ENCODE measurements around the gene ENOPH1.

ENOPH1 gene

DNA sequence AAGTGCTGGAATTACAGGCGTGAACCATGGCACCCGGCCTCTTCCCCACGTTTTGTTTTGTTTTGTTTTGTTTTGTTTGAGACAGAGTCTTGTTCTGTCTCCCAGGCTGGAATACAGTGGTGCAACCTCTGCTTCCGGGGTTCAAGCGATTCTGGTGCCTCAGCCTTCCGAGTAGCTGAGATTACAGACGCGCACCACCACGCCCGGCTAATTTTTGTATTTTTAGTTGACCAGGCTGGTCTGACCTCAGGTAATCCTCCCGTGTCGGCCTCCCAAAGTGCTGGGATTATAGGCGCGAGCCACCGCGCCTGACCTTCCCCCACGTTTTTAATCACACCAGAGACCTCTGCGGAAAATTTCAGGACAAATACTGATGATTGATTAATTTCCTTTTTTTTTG is 2.2 kb downstream of the ENOPH1 start:
- ChIA-PET POLR2A (interaction anchor here (1.4 kb wide), 1 partner anchor 851 kb away, joined by 3 read pairs; the partner anchor contains the start of gene COQ2), CTCF (no interaction called here)
- DNase-seq (ENCODE audit: extremely low spot score): no peak
- TF ChIP-seq L3MBTL2 (conservative IDR thresholded peaks at IDR 0.05) (no peak), ZNF384 (IDR thresholded peaks at IDR 0.05) (no peak), ELF4 (IDR thresholded peaks at IDR 0.05) (no peak), TARDBP (IDR thresholded peaks at IDR 0.05) (no peak), FOXM1 (IDR thresholded peaks at IDR 0.05; ENCODE audit: borderline replicate concordance) (no peak), BHLHE40 (IDR thresholded peaks at IDR 0.05; ENCODE audit: borderline replicate concordance) (no peak), FOXK2 (IDR thresholded peaks at IDR 0.05) (no peak), LEF1 (IDR thresholded peaks at IDR 0.05; ENCODE audit: borderline replicate concordance) (no peak), FOXA1 (IDR thresholded peaks at IDR 0.05) (no peak), SP1 (IDR thresholded peaks at IDR 0.05) (no peak), NFRKB (IDR thresholded peaks at IDR 0.05) (no peak), SUZ12 (IDR thresholded peaks at IDR 0.05) (no peak), HDGF (IDR thresholded peaks at IDR 0.05; ENCODE audit: borderline replicate concordance) (no peak), ARNT (IDR thresholded peaks at IDR 0.05) (no peak), CTBP1 (IDR thresholded peaks at IDR 0.05; ENCODE audit: borderline replicate concordance) (no peak)
- TF ChIP-seq, protein P1, sequence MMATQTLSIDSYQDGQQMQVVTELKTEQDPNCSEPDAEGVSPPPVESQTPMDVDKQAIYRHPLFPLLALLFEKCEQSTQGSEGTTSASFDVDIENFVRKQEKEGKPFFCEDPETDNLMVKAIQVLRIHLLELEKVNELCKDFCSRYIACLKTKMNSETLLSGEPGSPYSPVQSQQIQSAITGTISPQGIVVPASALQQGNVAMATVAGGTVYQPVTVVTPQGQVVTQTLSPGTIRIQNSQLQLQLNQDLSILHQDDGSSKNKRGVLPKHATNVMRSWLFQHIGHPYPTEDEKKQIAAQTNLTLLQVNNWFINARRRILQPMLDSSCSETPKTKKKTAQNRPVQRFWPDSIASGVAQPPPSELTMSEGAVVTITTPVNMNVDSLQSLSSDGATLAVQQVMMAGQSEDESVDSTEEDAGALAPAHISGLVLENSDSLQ (IDR thresholded peaks at IDR 0.05): no peak

- TF ChIP-seq FOXM1 (IDR thresholded peaks at IDR 0.05; ENCODE audit: borderline replicate concordance) (no peak), SUZ12 (IDR thresholded peaks at IDR 0.05) (no peak), ARNT (IDR thresholded peaks at IDR 0.05) (no peak), L3MBTL2 (conservative IDR thresholded peaks at IDR 0.05) (no peak), SP1 (IDR thresholded peaks at IDR 0.05) (no peak), BHLHE40 (IDR thresholded peaks at IDR 0.05; ENCODE audit: borderline replicate concordance) (no peak), FOXA1 (IDR thresholded peaks at IDR 0.05) (no peak), ELF4 (IDR thresholded peaks at IDR 0.05) (no peak), HDGF (IDR thresholded peaks at IDR 0.05; ENCODE audit: borderline replicate concordance) (no peak), ZNF384 (IDR thresholded peaks at IDR 0.05) (no peak), LEF1 (IDR thresholded peaks at IDR 0.05; ENCODE audit: borderline replicate concordance) (no peak), CTBP1 (IDR thresholded peaks at IDR 0.05; ENCODE audit: borderline replicate concordance) (no peak), NFRKB (IDR thresholded peaks at IDR 0.05) (no peak), FOXK2 (IDR thresholded peaks at IDR 0.05) (no peak), TARDBP (IDR thresholded peaks at IDR 0.05) (no peak)
- TF ChIP-seq, protein P1 (IDR thresholded peaks at IDR 0.05): no peak
- DNase-seq (ENCODE audit: extremely low spot score): no peak
- CTCF ChIA-PET: no interaction called here
- POLR2A ChIA-PET: no interaction called here
These were observed 3.4 kb downstream of the ENOPH1 start for GRCh38 chr4:82433791-82434190.

GRCh38 chr4:82434949-82435348 is 4.6 kb downstream of the ENOPH1 start:
- ChIA-PET CTCF (interaction anchor here (0.6 kb wide), 1 partner anchor 299 kb away, joined by 5 read pairs; no protein-coding TSS in a partner anchor), POLR2A (no interaction called here)
- TF ChIP-seq LEF1 (IDR thresholded peaks at IDR 0.05; ENCODE audit: borderline replicate concordance): no peak
- no peak for TF ChIP-seq FOXM1 (IDR thresholded peaks at IDR 0.05; ENCODE audit: borderline replicate concordance)
- no peak for TF ChIP-seq L3MBTL2 (conservative IDR thresholded peaks at IDR 0.05)
- TF ChIP-seq FOXA1 (IDR thresholded peaks at IDR 0.05): no peak
- no peak for TF ChIP-seq SUZ12 (IDR thresholded peaks at IDR 0.05)
- no peak for TF ChIP-seq CTBP1 (IDR thresholded peaks at IDR 0.05; ENCODE audit: borderline replicate concordance)
- no peak for TF ChIP-seq TARDBP (IDR thresholded peaks at IDR 0.05)
- TF ChIP-seq ARNT (IDR thresholded peaks at IDR 0.05): no peak
- TF ChIP-seq, protein P1 (IDR thresholded peaks at IDR 0.05): no peak
- TF ChIP-seq BHLHE40 (IDR thresholded peaks at IDR 0.05; ENCODE audit: borderline replicate concordance): no peak
- TF ChIP-seq NFRKB (IDR thresholded peaks at IDR 0.05): no peak
- TF ChIP-seq ZNF384 (IDR thresholded peaks at IDR 0.05): no peak
- TF ChIP-seq FOXK2 (IDR thresholded peaks at IDR 0.05): no peak
- no peak for TF ChIP-seq SP1 (IDR thresholded peaks at IDR 0.05)
- no peak for DNase-seq (ENCODE audit: extremely low spot score)

GRCh38 chr4:82436130-82436529 is 5.7 kb downstream of the ENOPH1 start:
- ChIA-PET CTCF (no interaction called here), POLR2A (no interaction called here)
- no peak for DNase-seq (ENCODE audit: extremely low spot score)
- TF ChIP-seq CTBP1 (IDR thresholded peaks at IDR 0.05; ENCODE audit: borderline replicate concordance) (no peak), SUZ12 (IDR thresholded peaks at IDR 0.05) (no peak), BHLHE40 (IDR thresholded peaks at IDR 0.05; ENCODE audit: borderline replicate concordance) (no peak), ZNF384 (IDR thresholded peaks at IDR 0.05) (no peak), ELF4 (IDR thresholded peaks at IDR 0.05) (no peak), HDGF (IDR thresholded peaks at IDR 0.05; ENCODE audit: borderline replicate concordance) (no peak), L3MBTL2 (conservative IDR thresholded peaks at IDR 0.05) (no peak), FOXM1 (IDR thresholded peaks at IDR 0.05; ENCODE audit: borderline replicate concordance) (no peak), FOXK2 (IDR thresholded peaks at IDR 0.05) (no peak), LEF1 (IDR thresholded peaks at IDR 0.05; ENCODE audit: borderline replicate concordance) (no peak), NFRKB (IDR thresholded peaks at IDR 0.05) (no peak), FOXA1 (IDR thresholded peaks at IDR 0.05) (no peak), TARDBP (IDR thresholded peaks at IDR 0.05) (no peak), SP1 (IDR thresholded peaks at IDR 0.05) (no peak), ARNT (IDR thresholded peaks at IDR 0.05) (no peak)
- TF ChIP-seq, protein P1 (IDR thresholded peaks at IDR 0.05): no peak

GRCh38 chr4:82436780-82437179 is 6.4 kb downstream of the ENOPH1 start:
- no peak for DNase-seq (ENCODE audit: extremely low spot score)
- ChIA-PET POLR2A (interaction anchor here (0.8 to 1.1 kb wide), 2 partner anchors 8 to 9 kb away, joined by 3 to 11 read pairs; no protein-coding TSS in a partner anchor), CTCF (interaction anchor here (1.1 kb wide), 1 partner anchor 302 kb away, joined by 3 read pairs; no protein-coding TSS in a partner anchor)
- TF ChIP-seq SUZ12 (IDR thresholded peaks at IDR 0.05) (no peak), ELF4 (IDR thresholded peaks at IDR 0.05) (no peak), LEF1 (IDR thresholded peaks at IDR 0.05; ENCODE audit: borderline replicate concordance) (no peak), NFRKB (IDR thresholded peaks at IDR 0.05) (no peak), CTBP1 (IDR thresholded peaks at IDR 0.05; ENCODE audit: borderline replicate concordance) (no peak), HDGF (IDR thresholded peaks at IDR 0.05; ENCODE audit: borderline replicate concordance) (no peak), BHLHE40 (IDR thresholded peaks at IDR 0.05; ENCODE audit: borderline replicate concordance) (no peak)
- TF ChIP-seq, protein P1 (IDR thresholded peaks at IDR 0.05): no peak

Data from HEK293T (cell line).